ENCODE results near the gene ZC3H12D. TPM values are rescaled to one million over a fixed set of nuclear protein-coding genes. Genes with fewer than 3 reads are reported as not detected.

Gene ZC3H12D
- total and polyA plus RNA-seq, 8 donors = 0.08 to 1.1 (median 0.35) TPM

- no peak overlapping the region for H3K27ac ChIP-seq
- H3K27me3 ChIP-seq = no peaks in the 10 kb centered on the region
- no peak for FAIRE-seq
- intact Hi-C loops (cut with DNase I) = no loop called here
- no peak for TF ChIP-seq CTCF (IDR thresholded peaks at IDR 0.05)
- H3K4me1 ChIP-seq = no peaks in the 10 kb centered on the region
- WGBS, 2 donors = 68 to 77% methylated on average over 4 of the region's 4 CpGs
- no peak for ATAC-seq
- no peak for DNase-seq
- no peaks in the 10 kb centered on the region for H3K9me3 ChIP-seq
- H3K4me3 ChIP-seq = no peak overlapping the region
- peaks cover 0 to 7% (median 0%) of the 10 kb centered on the region in 3 donors for H3K36me3 ChIP-seq
Observed at GRCh38 chr6:149510793-149511512, 26.1 kb upstream of the ZC3H12D start.

- no peak for FAIRE-seq
- H3K27ac ChIP-seq = no peak overlapping the region
- no peak overlapping the region for H3K4me3 ChIP-seq
- ATAC-seq = no peak
- H3K4me1 ChIP-seq = no peaks in the 10 kb centered on the region
- H3K36me3 ChIP-seq = peaks cover 0 to 7% (median 0%) of the 10 kb centered on the region in 3 donors
- H3K27me3 ChIP-seq = no peaks in the 10 kb centered on the region
- H3K9me3 ChIP-seq = no peaks in the 10 kb centered on the region
- intact Hi-C loops (cut with DNase I) = no loop called here
- no peak for DNase-seq
- TF ChIP-seq CTCF (IDR thresholded peaks at IDR 0.05) = no peak
- WGBS, 2 donors = 52 to 54% methylated on average over 3 of the region's 3 CpGs
Observed at GRCh38 chr6:149508485-149508884, 23.7 kb upstream of the ZC3H12D start.

DNA sequence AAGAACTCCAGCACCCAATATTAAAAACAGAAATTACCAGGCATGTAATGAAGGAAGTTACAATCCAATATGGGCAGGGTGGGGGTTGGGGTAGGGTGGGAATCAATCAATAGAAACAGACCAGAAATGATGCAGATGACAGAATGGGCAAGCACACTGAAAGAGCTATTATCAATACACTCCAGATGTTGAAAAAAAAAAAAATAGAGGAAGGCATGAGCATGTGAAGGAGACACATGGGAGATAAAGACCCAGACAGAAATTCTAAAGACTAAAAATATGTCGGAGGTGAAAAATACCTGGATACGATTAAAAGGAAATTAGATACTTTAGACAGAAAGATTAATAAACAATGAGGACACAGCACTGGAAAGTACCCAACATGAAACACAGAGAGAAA, 19.1 kb upstream of the ZC3H12D start:
- intact Hi-C loops (cut with DNase I) = no loop called here
- no peaks in the 10 kb centered on the region for H3K36me3 ChIP-seq
- TF ChIP-seq CTCF (IDR thresholded peaks at IDR 0.05) = no peak
- no peak overlapping the region for H3K27ac ChIP-seq
- no peaks in the 10 kb centered on the region for H3K4me1 ChIP-seq
- H3K9me3 ChIP-seq = no peaks in the 10 kb centered on the region
- no peak overlapping the region for H3K4me3 ChIP-seq
- ATAC-seq = no peak
- no peaks in the 10 kb centered on the region for H3K27me3 ChIP-seq
- DNase-seq = no peak
- WGBS, 2 donors = 53 to 64% methylated on average over 2 of the region's 2 CpGs
- no peak for FAIRE-seq

DNA sequence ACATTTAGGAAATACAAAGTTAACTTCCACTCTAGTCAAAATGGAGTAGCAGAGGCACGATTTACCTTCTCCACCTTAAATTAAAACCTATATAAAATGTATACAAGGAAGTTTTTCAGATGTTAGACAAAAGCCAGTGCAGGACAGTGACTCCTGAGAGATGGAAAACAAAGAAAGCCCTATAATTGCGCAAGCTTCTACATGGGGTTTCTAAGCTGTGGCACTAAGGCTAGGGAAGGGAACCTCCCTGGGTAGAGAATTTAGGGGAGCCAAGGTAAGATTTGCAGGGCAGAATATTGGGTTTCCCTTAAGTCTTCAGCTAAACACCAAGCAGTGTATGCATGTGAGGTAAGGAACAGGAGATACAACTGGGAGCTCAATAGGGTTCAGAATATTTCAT, 18.5 kb upstream of the ZC3H12D start:
- ATAC-seq = no peak
- 90 to 91% methylated on average over 2 of the region's 2 CpGs for WGBS, 2 donors

More for the DNA sequence above, 18.5 kb upstream of the ZC3H12D start:
- Histone ChIP-seq H3K36me3 (no peaks in the 10 kb centered on the region), H3K27me3 (no peaks in the 10 kb centered on the region), H3K27ac (no peak overlapping the region), H3K4me3 (no peak overlapping the region), H3K4me1 (no peaks in the 10 kb centered on the region), H3K9me3 (no peaks in the 10 kb centered on the region)
- intact Hi-C loops (cut with DNase I) = no loop called here
- FAIRE-seq (no peak), DNase-seq (no peak)
- TF ChIP-seq CTCF (IDR thresholded peaks at IDR 0.05) = no peak

All from pancreas (tissue), 10 donors.